Keratinocyte (primary cell): ENCODE measurements around the gene SLC16A2. TPM values are rescaled to one million over a fixed set of nuclear protein-coding genes. Genes with fewer than 3 reads are reported as not detected.

Experiments used
- DNase-seq: peaks from one replicate; pipeline ENCODE4 v3.0.0-alpha.2; 2011; ENCODE audit warnings: low read depth, missing footprints, low spot score
- FAIRE-seq: peaks from 2 replicates; lab custom pipeline; 2011; peaks lifted over from hg19 to GRCh38; lab: Jason Lieb, UNC
- H2AFZ ChIP-seq: 2 replicates; pipeline ENCODE4 v1.6.0; 2012; ENCODE audit warnings: low read length, control low read depth, inconsistent platforms; ENCODE audit not compliant: control insufficient read depth
- H3K27ac ChIP-seq: 2 replicates; pipeline ENCODE4 v1.5.1; 2011; ENCODE audit warnings: low read length; ENCODE audit not compliant: control insufficient read depth, insufficient read depth
- H3K27me3 ChIP-seq: 3 replicates; pipeline ENCODE4 v1.6.0; 2011; ENCODE audit warnings: low read length; ENCODE audit not compliant: control insufficient read depth, insufficient read depth; ENCODE audit errors: extremely low read depth
- H3K36me3 ChIP-seq, 2 experiments: 2 replicates in 1 of 2; 3 replicates in 1 of 2; pipeline ENCODE4 v1.5.1; 2011; ENCODE audit warnings: low read length in 2 of 2, mild to moderate bottlenecking in 1 of 2; ENCODE audit not compliant: control insufficient read depth in 2 of 2, insufficient read depth in 2 of 2; ENCODE audit errors: extremely low read depth in 1 of 2
- H3K4me1 ChIP-seq: 3 replicates; pipeline ENCODE4 v1.5.1; 2011; ENCODE audit warnings: low read length; ENCODE audit not compliant: control insufficient read depth, insufficient read depth; ENCODE audit errors: extremely low read depth
- H3K4me2 ChIP-seq: 3 replicates; pipeline ENCODE4 v1.6.0; 2011; ENCODE audit warnings: low read depth, low read length; ENCODE audit not compliant: control insufficient read depth, insufficient read depth; ENCODE audit errors: extremely low read depth
- H3K4me3 ChIP-seq, 3 experiments: fragments of 200-600 bp in 1 of 3; sonication (generic) in 1 of 3; 2 replicates in 2 of 3; 3 replicates in 1 of 3; pipeline ENCODE4 v1.5.1; 2011 to 2016; ENCODE audit warnings: low read length in 3 of 3, mild to moderate bottlenecking in 3 of 3, control low read depth in 2 of 3, inconsistent platforms in 1 of 3, low read depth in 1 of 3, mixed read lengths in 1 of 3, mixed run types in 1 of 3, moderate library complexity in 1 of 3; ENCODE audit not compliant: control insufficient read depth in 2 of 3, insufficient read depth in 2 of 3; ENCODE audit errors: extremely low read depth in 1 of 3
- H3K79me2 ChIP-seq: 2 replicates; pipeline ENCODE4 v1.6.0; 2012; ENCODE audit warnings: low read length; ENCODE audit not compliant: control insufficient read depth, insufficient read depth
- H3K9ac ChIP-seq: 3 replicates; pipeline ENCODE4 v1.6.0; 2011; ENCODE audit warnings: low read length; ENCODE audit not compliant: control insufficient read depth, insufficient read depth; ENCODE audit errors: extremely low read depth
- H3K9me1 ChIP-seq: 3 replicates; pipeline ENCODE4 v1.6.0; 2011; ENCODE audit warnings: low read length; ENCODE audit not compliant: control insufficient read depth, insufficient read depth; ENCODE audit errors: extremely low read depth
- H3K9me3 ChIP-seq: 2 replicates; pipeline ENCODE4 v1.5.1; 2012; ENCODE audit warnings: low read depth, low read length; ENCODE audit not compliant: control insufficient read depth
- H4K20me1 ChIP-seq: 3 replicates; pipeline ENCODE4 v1.6.0; 2011; ENCODE audit warnings: low read length; ENCODE audit not compliant: control insufficient read depth, insufficient read depth; ENCODE audit errors: extremely low read depth
- EZH2 ChIP-seq: IDR thresholded peaks from one replicate; pipeline ENCODE4 v1.6.1; 2012; ENCODE audit warnings: inconsistent platforms, mild to moderate bottlenecking, low read length, moderate library complexity
- dilution Hi-C: fragments of 300-500 bp; cut with MboI; formaldehyde crosslinking; loops from one replicate; pipeline ENCODE4 v1.7.0; 2020; ENCODE audit warnings: low sequenced_read_pairs; ENCODE audit not compliant: extremely low pct_ligation_motif_present
- polyA plus RNA-seq, 5 experiments: library from polyadenylated mRNA; depleted of rRNA in 3 of 5; stranded (reverse) in 3 of 5; stranded (forward) in 1 of 5; unstranded in 1 of 5; fragments of >200 nt; gene quantifications; 1 replicate in 1 of 5; 2 replicates in 3 of 5; 3 replicates in 1 of 5; pipeline versions ENCODE4 v1.2.1 to v1.2.3, GENCODE V29; 2011 to 2012; ENCODE audit warnings: missing spikeins in 2 of 5, low read depth in 1 of 5, low replicate concordance in 1 of 5
- TF ChIP-seq, protein P1 (sequence below), 3 experiments: IDR thresholded peaks in 1 of 3; conservative IDR thresholded peaks in 1 of 3; optimal IDR thresholded peaks in 1 of 3; 2 replicates in 2 of 3; 3 replicates in 1 of 3; pipeline versions ENCODE3 to v1.5.1; 2011; ENCODE audit warnings: low read length in 3 of 3, mild to moderate bottlenecking in 3 of 3, moderate library complexity in 2 of 3, control low read depth in 1 of 3, inconsistent platforms in 1 of 3; ENCODE audit not compliant: insufficient read depth in 2 of 3; ENCODE audit errors: extremely low read depth in 1 of 3

Gene SLC16A2
- polyA plus RNA-seq, 1 donor (not counting 4 experiments of a cell fraction or from before 2014, with no cell fraction given): 38.4 TPM

DNA sequence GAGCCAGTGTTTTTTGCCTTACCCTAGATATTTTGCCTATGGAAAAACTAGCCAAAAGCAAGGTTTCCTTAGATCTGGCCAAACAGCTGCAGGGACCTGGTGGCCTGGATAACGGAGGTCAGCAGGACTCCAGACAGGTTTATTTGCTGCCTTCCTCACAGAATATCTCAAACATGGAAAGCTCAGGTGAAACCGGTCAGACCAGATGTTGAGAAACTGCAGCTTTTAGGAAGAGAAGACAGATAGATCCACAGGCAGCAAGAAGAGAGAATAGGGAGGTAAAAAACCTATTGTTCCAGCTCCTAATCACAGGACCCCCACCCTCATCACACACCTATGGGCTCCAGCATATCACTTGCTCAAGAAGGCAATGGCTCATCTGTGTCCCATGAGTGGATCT is 16.2 kb downstream of the SLC16A2 start:
- TF ChIP-seq, protein P1, sequence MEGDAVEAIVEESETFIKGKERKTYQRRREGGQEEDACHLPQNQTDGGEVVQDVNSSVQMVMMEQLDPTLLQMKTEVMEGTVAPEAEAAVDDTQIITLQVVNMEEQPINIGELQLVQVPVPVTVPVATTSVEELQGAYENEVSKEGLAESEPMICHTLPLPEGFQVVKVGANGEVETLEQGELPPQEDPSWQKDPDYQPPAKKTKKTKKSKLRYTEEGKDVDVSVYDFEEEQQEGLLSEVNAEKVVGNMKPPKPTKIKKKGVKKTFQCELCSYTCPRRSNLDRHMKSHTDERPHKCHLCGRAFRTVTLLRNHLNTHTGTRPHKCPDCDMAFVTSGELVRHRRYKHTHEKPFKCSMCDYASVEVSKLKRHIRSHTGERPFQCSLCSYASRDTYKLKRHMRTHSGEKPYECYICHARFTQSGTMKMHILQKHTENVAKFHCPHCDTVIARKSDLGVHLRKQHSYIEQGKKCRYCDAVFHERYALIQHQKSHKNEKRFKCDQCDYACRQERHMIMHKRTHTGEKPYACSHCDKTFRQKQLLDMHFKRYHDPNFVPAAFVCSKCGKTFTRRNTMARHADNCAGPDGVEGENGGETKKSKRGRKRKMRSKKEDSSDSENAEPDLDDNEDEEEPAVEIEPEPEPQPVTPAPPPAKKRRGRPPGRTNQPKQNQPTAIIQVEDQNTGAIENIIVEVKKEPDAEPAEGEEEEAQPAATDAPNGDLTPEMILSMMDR (optimal IDR thresholded peaks at IDR 0.05 in 1 of 3, IDR thresholded peaks at IDR 0.05 in 1 of 3, conservative IDR thresholded peaks at IDR 0.05 in 1 of 3; ENCODE audit: extremely low read depth in 1 of 3, insufficient read depth in 2 of 3, low read length in 3 of 3): no peak
- TF ChIP-seq EZH2: no peak
- no peak overlapping the region for H3K9ac ChIP-seq
- DNase-seq: no peak

DNA sequence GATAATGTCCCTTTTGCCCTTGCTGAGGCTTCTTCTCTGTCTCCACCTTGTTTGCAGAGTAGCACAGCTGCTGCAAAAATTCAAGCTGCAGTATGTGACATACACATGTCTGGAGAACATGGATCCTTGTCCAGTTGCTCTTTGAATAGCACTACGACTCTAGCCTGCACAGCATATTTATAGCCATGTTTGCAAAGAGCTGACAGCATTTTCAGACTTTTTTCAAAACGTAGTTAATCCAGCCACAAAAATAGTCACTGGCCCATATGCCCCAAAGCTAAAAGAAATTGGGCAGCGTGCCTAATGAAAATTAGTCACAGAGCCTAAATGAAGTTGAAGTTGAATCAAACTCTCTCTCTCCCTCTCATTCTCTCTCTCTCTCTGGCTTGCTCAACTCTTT is 17.5 kb downstream of the SLC16A2 start:
- no peaks in the 10 kb centered on the region for H3K36me3 ChIP-seq
- no peak overlapping the region for H3K4me3 ChIP-seq
- no peak for DNase-seq
- no peak overlapping the region for H3K27ac ChIP-seq
- no peaks in the 10 kb centered on the region for H3K4me1 ChIP-seq
- no peak overlapping the region for H3K4me2 ChIP-seq
- H3K27me3 ChIP-seq: no peaks in the 10 kb centered on the region
- H4K20me1 ChIP-seq: no peaks in the 10 kb centered on the region
- no peaks in the 10 kb centered on the region for H3K79me2 ChIP-seq
- H3K9me3 ChIP-seq: no peaks in the 10 kb centered on the region
- TF ChIP-seq, protein P1 (optimal IDR thresholded peaks at IDR 0.05 in 1 of 3, IDR thresholded peaks at IDR 0.05 in 1 of 3, conservative IDR thresholded peaks at IDR 0.05 in 1 of 3; ENCODE audit: extremely low read depth in 1 of 3, insufficient read depth in 2 of 3, low read length in 3 of 3): no peak
- TF ChIP-seq EZH2: no peak
- no peaks in the 10 kb centered on the region for H3K9me1 ChIP-seq
- no peak overlapping the region for H2AFZ ChIP-seq
- no peak overlapping the region for H3K9ac ChIP-seq
- dilution Hi-C loops: no loop called here
- FAIRE-seq: no peak

More for the DNA sequence above, 16.2 kb downstream of the SLC16A2 start:
- no peaks in the 10 kb centered on the region for H3K27me3 ChIP-seq
- dilution Hi-C loops: no loop called here
- FAIRE-seq: no peak
- no peaks in the 10 kb centered on the region for H3K79me2 ChIP-seq
- H3K36me3 ChIP-seq: no peaks in the 10 kb centered on the region
- no peaks in the 10 kb centered on the region for H4K20me1 ChIP-seq
- no peaks in the 10 kb centered on the region for H3K9me1 ChIP-seq
- no peak overlapping the region for H2AFZ ChIP-seq
- no peak overlapping the region for H3K4me2 ChIP-seq
- H3K9me3 ChIP-seq: no peaks in the 10 kb centered on the region
- no peak overlapping the region for H3K4me3 ChIP-seq
- no peaks in the 10 kb centered on the region for H3K4me1 ChIP-seq
- H3K27ac ChIP-seq: no peak overlapping the region
